A673 (cell line): ENCODE data around the gene IGFBP5. TPM values are rescaled to one million over a fixed set of nuclear protein-coding genes. Genes with fewer than 3 reads are reported as not detected.
A peak's percentile ranks its signal among the peaks of the same experiment; 100 is the strongest.

Experiments used
- Bru-seq: library from RNA; stranded (reverse); fragments of 400-500 nt; gene quantifications from one replicate; lab custom pipeline; 2021; lab: Mats Ljungman, UMichigan
- BruChase-seq, 2 experiments: library from RNA; stranded (reverse); fragments of 400-500 nt; gene quantifications; one replicate each; lab custom pipeline; 2021; lab: Mats Ljungman, UMichigan
- BruUV-seq: library from RNA; stranded (reverse); fragments of 400-500 nt; replicated peaks from 2 replicates; lab custom pipeline; 2021; lab: Mats Ljungman, UMichigan
- CTCF ChIA-PET: fragments of 300-600 bp; sonication (Branson Sonifier 250); formaldehyde crosslinking; loops from one replicate; lab custom pipeline; 2022; ENCODE audit warnings: antibody characterized with exemption; lab: Charles Lee
- POLR2A ChIA-PET: fragments of 300-600 bp; sonication (Branson Sonifier 250); formaldehyde crosslinking; loops from one replicate; lab custom pipeline; 2022; ENCODE audit warnings: antibody characterized with exemption; ENCODE audit not compliant: low non-redundant PET; lab: Charles Lee
- DNase-seq: peaks from one replicate; pipeline ENCODE4 v3.0.0-alpha.2; 2015; ENCODE audit warnings: low spot score
- H3K27ac ChIP-seq: fragments of 200-600 bp; sonication (generic); 2 replicates; pipeline ENCODE4 v1.5.1; 2016; ENCODE audit warnings: mixed run types, low read depth, mild to moderate bottlenecking, mixed read lengths, antibody characterized with exemption, low read length; ENCODE audit not compliant: poor library complexity, severe bottlenecking
- H3K27me3 ChIP-seq: fragments of 200-600 bp; sonication (generic); replicated peaks from 2 replicates; pipeline ENCODE4 v1.6.1; 2017; ENCODE audit warnings: mixed run types, low read depth, mild to moderate bottlenecking, mixed read lengths, antibody characterized with exemption, low read length; ENCODE audit not compliant: insufficient read depth, poor library complexity
- H3K36me3 ChIP-seq: fragments of 200-600 bp; sonication (generic); 2 replicates; pipeline ENCODE4 v1.6.1; 2016; ENCODE audit warnings: mixed run types, mild to moderate bottlenecking, mixed read lengths, antibody characterized with exemption, low read length; ENCODE audit not compliant: insufficient read depth, poor library complexity, severe bottlenecking
- H3K4me1 ChIP-seq: fragments of 200-600 bp; sonication (generic); 2 replicates; pipeline ENCODE4 v1.6.1; 2017; ENCODE audit warnings: mixed run types, mild to moderate bottlenecking, mixed read lengths, antibody characterized with exemption, low read length; ENCODE audit not compliant: insufficient read depth, poor library complexity, severe bottlenecking
- H3K4me3 ChIP-seq: fragments of 200-600 bp; sonication (generic); 2 replicates; pipeline ENCODE4 v1.5.1; 2016; ENCODE audit warnings: low read depth, mixed run types, mild to moderate bottlenecking, mixed read lengths, low read length; ENCODE audit not compliant: poor library complexity, severe bottlenecking
- H3K9me3 ChIP-seq: fragments of 200-600 bp; sonication (generic); 2 replicates; pipeline ENCODE4 v1.6.1; 2016; ENCODE audit warnings: mixed run types, low read depth, mild to moderate bottlenecking, mixed read lengths, antibody characterized with exemption, low read length; ENCODE audit not compliant: poor library complexity, severe bottlenecking
- EZH2 ChIP-seq: fragments of 200-600 bp; sonication (generic); IDR thresholded peaks from 2 replicates; pipeline ENCODE4 v1.6.1; 2017; ENCODE audit warnings: borderline replicate concordance, low read depth, mild to moderate bottlenecking, mixed read lengths, antibody characterized with exemption, low read length; ENCODE audit not compliant: poor library complexity, severe bottlenecking
- intact Hi-C: fragments of 100-400 bp; cut with micrococcal nuclease; formaldehyde crosslinking; loops from one replicate; pipeline ENCODE4 v1.10.0; 2022; ENCODE audit not compliant: unreplicated experiment
- long read RNA-seq: library from polyadenylated mRNA; stranded (forward); transcript quantifications from one replicate; pipeline ENCODE4 v2.0.0, GENCODE V29; 2022
- total RNA-seq: library from RNA; stranded (reverse); gene quantifications from 2 replicates; pipeline ENCODE4 v1.2.3, GENCODE V29; 2021
- TF ChIP-seq, protein P1 (sequence below): fragments of 300-800, 200-600 bp; sonication (generic); conservative IDR thresholded peaks from 2 replicates; pipeline ENCODE4 v1.5.1; 2017; ENCODE audit warnings: low read depth, mild to moderate bottlenecking, antibody characterized with exemption, low read length, moderate library complexity, mixed read lengths

IGFBP5 gene, protein sequence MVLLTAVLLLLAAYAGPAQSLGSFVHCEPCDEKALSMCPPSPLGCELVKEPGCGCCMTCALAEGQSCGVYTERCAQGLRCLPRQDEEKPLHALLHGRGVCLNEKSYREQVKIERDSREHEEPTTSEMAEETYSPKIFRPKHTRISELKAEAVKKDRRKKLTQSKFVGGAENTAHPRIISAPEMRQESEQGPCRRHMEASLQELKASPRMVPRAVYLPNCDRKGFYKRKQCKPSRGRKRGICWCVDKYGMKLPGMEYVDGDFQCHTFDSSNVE
- 5.4 and 7.1 TPM in 2 replicates for total RNA-seq
- percentile 36 among the genes with signal in this experiment for Bru-seq, nascent RNA
- percentile 46 among the genes with signal in this experiment for BruChase-seq, experiment 1, labeled RNA remaining after a 2-hour chase
- BruChase-seq, experiment 2, labeled RNA remaining after a 6-hour chase: percentile 60 among the genes with signal in this experiment
- long read RNA-seq, full-length matches to known transcripts: 3 of 8 reads
- long read RNA-seq, partial matches to known transcripts: 0 of 8 reads
- long read RNA-seq, other reads (novel, unspliced or antisense): 5 of 8 reads

DNA sequence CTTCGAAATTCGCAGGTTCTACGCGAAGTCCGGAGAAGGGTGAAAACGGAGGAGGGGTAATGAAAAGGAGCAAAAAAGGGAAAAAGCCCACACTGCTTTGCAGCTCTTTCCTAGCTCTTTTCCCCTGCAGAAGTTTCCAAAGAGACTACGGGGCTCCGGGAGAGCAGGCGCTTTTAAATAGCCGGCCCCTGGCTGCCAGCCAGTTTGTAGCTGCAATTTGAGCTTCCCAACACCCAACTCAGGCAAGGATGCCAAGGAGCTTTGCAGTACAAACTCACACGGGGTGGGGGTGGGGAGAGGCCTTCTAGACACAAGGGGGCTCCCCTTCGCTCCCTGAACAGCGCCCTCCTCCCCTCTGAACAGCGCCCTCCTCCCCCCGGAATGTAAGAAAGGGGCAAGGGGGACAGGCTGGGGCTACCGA lies at the start of gene IGFBP5:
Gene IGFBP5 (minus strand): TSS at position 149 of the 421 bp plus-strand sequence. CDS start 774 bp downstream, outside the sequence.
- H3K4me3 ChIP-seq: peak within 1 kb of the TSS; percentile 62

DNA sequence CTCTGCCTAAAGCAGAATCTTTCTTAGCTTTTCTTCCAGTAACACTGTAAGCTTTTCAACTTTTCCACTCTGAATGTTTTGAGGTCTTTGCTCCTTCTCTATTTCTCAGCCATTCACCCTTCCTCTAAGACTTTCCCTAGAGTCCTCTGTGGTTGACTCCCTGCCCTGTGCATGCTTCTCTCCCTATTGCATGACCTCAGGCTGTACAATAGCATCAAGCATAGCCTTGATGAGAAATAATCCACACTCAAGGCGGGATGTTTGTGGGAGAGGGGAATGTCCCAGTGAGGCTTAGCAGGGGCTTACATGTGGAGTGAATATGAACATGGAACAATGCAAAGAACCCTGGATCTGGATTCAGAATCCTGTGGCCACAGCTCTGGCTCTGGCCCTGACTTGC lies 48.4 kb upstream of the IGFBP5 start:
- no peak for TF ChIP-seq EZH2
- TF ChIP-seq, protein P1, sequence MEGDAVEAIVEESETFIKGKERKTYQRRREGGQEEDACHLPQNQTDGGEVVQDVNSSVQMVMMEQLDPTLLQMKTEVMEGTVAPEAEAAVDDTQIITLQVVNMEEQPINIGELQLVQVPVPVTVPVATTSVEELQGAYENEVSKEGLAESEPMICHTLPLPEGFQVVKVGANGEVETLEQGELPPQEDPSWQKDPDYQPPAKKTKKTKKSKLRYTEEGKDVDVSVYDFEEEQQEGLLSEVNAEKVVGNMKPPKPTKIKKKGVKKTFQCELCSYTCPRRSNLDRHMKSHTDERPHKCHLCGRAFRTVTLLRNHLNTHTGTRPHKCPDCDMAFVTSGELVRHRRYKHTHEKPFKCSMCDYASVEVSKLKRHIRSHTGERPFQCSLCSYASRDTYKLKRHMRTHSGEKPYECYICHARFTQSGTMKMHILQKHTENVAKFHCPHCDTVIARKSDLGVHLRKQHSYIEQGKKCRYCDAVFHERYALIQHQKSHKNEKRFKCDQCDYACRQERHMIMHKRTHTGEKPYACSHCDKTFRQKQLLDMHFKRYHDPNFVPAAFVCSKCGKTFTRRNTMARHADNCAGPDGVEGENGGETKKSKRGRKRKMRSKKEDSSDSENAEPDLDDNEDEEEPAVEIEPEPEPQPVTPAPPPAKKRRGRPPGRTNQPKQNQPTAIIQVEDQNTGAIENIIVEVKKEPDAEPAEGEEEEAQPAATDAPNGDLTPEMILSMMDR: no peak
- POLR2A ChIA-PET: no interaction called here
- intact Hi-C loops: no loop called here
- Histone ChIP-seq H3K27me3 (peaks cover 11% of the 10 kb centered on the region), H3K4me1 (no peaks in the 10 kb centered on the region), H3K9me3 (no peaks in the 10 kb centered on the region), H3K36me3 (no peaks in the 10 kb centered on the region), H3K27ac (no peak overlapping the region), H3K4me3 (no peak overlapping the region)
- no TSS peak for BruUV-seq
- CTCF ChIA-PET: no interaction called here
- DNase-seq: no peak

More for the DNA sequence above, at the start of gene IGFBP5:
- CTCF ChIA-PET: interaction anchor here (0.6 to 1.1 kb wide), 9 partner anchors 8 to 1019 kb away, joined by 3 to 7 read pairs (median 3); no protein-coding TSS in a partner anchor
- H3K9me3 ChIP-seq: no peaks in the 10 kb centered on the region
- TF ChIP-seq, protein P1: peak; percentile 45
- TF ChIP-seq EZH2: no peak
- intact Hi-C loops: loop anchor here (5.0 to 10.0 kb wide), 3 partner anchors 269 to 1062 kb away; no protein-coding TSS in a partner anchor
- no peaks in the 10 kb centered on the region for H3K36me3 ChIP-seq
- BruUV-seq: no TSS peak
- peak; percentile 95 for DNase-seq
- peak within 1 kb of the TSS; percentile 75 for H3K27ac ChIP-seq
- H3K27me3 ChIP-seq: no peaks in the 10 kb centered on the region
- peaks cover 59% of the 10 kb centered on the region for H3K4me1 ChIP-seq
- POLR2A ChIA-PET: interaction anchor here (0.6 to 0.8 kb wide), 3 partner anchors 355 to 633 kb away, joined by 4 to 27 read pairs (median 4); no protein-coding TSS in a partner anchor

DNA sequence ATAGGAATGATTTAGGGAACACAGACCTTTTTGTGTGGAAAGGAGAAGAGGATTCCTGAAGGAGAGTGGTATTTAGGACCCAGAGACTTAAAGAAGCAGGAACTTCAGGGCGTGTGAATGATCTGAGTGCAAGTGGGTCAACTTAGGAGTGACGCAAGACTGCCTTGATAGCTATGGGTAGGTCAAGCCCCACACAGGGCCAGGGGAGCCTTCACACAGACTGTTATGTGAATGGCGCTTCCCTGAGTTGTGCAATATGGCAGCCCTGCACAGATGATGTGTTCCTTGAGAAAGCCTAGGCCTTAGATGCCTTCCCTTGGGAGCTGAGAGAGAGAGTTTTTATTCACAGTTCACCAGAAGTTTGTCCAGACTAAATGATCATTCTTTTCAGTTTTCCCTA lies 47.1 kb upstream of the IGFBP5 start:
- no peak for TF ChIP-seq EZH2
- TF ChIP-seq, protein P1: no peak
- no peaks in the 10 kb centered on the region for H3K4me1 ChIP-seq
- no TSS peak for BruUV-seq
- no peak overlapping the region for H3K27ac ChIP-seq
- CTCF ChIA-PET: no interaction called here
- POLR2A ChIA-PET: no interaction called here
- H3K27me3 ChIP-seq: peaks cover 9% of the 10 kb centered on the region
- no peaks in the 10 kb centered on the region for H3K9me3 ChIP-seq
- intact Hi-C loops: no loop called here
- no peaks in the 10 kb centered on the region for H3K36me3 ChIP-seq
- H3K4me3 ChIP-seq: no peak overlapping the region
- DNase-seq: no peak
